Mammary epithelial cell (primary cell): ENCODE data around the gene CNTN4.

ENCODE experiments used
- CTCF ChIP-seq, 2 donors: IDR thresholded peaks in 1 of 2; conservative IDR thresholded peaks in 1 of 2; 2 replicates each; pipeline ENCODE4 v1.5.1; 2011 to 2012; ENCODE audit warnings: inconsistent platforms in 2 of 2, low read length in 2 of 2, mild to moderate bottlenecking in 2 of 2, control low read depth in 1 of 2, low read depth in 1 of 2; ENCODE audit not compliant: insufficient read depth in 1 of 2; ENCODE audit errors: extremely low read depth in 1 of 2
- EZH2 ChIP-seq: IDR thresholded peaks from 2 replicates; pipeline ENCODE4 v1.6.1; 2012; ENCODE audit warnings: low read length, inconsistent platforms, borderline replicate concordance

GRCh38 chr3:3107181-3107580 lies 1008.5 kb downstream of the CNTN4 start:
- TF ChIP-seq CTCF (conservative IDR thresholded peaks at IDR 0.05 in 1 of 2, IDR thresholded peaks at IDR 0.05 in 1 of 2; ENCODE audit: extremely low read depth in 1 of 2, insufficient read depth in 1 of 2, low read depth in 1 of 2, low read length in 2 of 2) (no peak), EZH2 (no peak)
